Endometrial microvascular endothelial cells (primary cell): ENCODE measurements around the gene POLE. TPM values are rescaled to one million over a fixed set of nuclear protein-coding genes. Genes with fewer than 3 reads are reported as not detected.
"Not testable (repeated sequence)": the region's sequence is repeated elsewhere in the genome, so short reads cannot be mapped to it uniquely, and the experiment has no call there.

ENCODE experiments used
- in situ Hi-C: cut with HindIII; loops from 2 replicates; pipeline ENCODE4 v1.10.0; 2017; ENCODE audit warnings: low sequenced_read_pairs, low pct_unique_long_range_greater_than_20kb; ENCODE audit errors: inconsistent ontology term
- total RNA-seq: library from RNA; depleted of rRNA; stranded (reverse); fragments of >200 nt; gene quantifications from one replicate; pipeline ENCODE4 v1.2.3, GENCODE V29; 2015; ENCODE audit errors: inconsistent ontology term

The POLE gene
- total RNA-seq, 1 donor from 2014 or later: 59.4 TPM

GRCh38 chr12:132692030-132692429 lies 4.9 kb upstream of the POLE start:
- in situ Hi-C loops: not testable (repeated sequence)

DNA sequence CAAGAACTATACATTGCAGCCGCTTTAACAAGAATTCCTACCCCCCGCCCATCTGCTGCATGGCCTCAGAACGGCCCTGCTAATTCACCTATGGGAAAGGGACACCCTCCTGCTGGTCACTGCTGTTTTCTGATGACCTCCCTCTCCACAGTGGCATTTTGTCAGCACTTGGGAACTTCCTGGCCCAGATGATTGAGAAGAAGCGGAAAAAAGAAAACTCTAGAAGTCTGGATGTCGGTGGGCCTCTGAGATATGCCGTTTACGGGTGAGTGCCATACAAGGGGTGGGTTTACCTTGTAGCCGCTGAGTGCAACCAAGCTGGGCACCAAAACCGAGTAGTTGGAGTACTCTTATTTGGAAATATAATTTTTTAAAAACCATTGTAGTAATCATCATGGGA lies 3.0 kb upstream of the POLE start:
- in situ Hi-C loops: no loop called here

GRCh38 chr12:132689227-132689626 lies 2.1 kb upstream of the POLE start:
- in situ Hi-C loops: no loop called here

GRCh38 chr12:132686825-132687210 lies 324 bp downstream of the POLE start:
- in situ Hi-C loops: no loop called here

DNA sequence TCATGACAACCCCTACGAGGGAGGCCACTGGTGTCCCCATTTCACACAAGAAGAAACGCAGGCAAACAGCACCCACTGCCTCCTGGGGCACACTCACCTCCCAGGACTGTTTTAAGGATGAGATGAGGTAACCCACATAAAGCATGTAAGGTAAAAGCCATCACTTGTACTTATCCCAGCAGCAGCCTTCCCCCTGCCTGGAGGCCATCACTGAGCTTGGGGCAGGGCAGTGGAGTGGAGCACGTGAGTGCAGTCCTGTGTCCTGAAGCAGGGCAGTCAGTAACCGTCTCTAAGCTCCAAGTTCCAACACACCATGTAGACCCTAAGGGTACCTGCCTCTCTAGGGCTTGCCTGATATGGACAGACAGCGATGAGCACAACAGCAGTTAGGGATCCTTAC lies 1.7 kb downstream of the POLE start:
- in situ Hi-C loops: no loop called here

DNA sequence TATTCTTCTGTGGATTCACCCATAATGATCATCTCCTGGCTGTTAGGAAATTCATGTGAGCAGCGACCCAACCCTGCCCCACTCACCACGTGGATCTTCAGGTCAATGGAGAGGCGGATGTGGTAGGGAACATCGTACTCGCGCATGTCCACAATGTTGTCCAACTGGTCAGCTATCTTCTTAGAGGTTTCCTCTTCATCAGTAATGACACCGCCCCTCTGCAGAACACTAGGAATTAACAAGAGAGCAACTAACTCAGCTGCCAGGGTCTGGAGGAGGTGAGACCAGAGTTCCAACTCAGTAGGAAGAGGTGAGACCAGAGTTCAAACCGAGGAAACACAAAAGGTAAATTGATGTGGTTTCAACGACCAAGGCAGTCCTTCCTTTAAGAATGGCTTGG lies 9.7 kb downstream of the POLE start:
- in situ Hi-C loops: no loop called here

DNA sequence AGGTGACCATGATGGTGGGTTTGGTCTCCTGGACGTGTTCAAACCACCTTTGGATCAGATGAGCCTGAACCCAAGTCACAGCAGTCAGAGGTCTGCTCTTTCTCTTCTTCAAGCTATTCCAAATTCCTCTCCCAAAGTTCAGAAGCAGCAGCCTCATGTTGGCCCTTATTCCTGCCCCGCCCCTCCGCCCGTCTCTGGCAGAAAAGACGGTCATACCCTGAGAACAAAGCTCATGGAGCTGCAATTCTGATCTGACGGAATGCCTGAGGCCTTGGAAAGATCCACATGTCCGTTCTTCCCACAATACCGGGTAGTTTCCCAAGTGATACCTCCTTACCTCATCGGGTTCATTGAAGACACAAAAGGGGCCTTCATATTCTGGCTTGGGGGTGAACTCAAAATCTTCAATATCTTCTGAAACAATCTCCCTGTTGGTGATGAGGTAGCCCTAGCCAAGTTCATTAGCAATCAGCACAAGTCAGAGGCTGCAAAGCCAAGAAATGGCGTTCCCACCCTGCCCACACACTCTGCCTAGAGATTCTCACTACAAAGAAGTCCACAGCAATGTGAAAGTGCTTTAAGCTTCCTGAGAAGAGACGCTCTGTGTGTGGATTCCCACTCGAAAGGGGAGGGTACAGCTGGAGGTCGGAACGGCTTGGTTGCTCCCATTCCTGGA lies 11.2 kb downstream of the POLE start:
- in situ Hi-C loops: no loop called here

DNA sequence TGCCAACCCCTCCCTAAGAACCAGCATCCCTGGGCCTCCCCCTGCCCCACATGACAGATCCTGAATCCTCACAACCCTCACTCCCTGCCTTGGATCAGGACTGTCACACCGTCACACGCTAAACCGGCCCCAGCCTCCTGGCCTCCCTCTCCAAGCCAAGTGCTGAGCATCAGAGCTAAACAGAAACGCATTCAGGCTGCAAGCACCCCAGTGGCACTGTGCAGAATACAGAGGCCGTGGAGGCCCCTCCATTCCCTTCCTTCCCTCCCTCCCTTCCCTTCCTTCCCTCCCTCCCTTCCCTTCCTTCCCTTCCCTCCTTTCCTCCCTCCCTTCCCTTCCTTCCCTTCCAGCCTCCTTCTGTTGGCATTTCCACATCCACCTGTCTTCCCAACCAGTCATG lies 12.6 kb downstream of the POLE start:
- in situ Hi-C loops: no loop called here

- in situ Hi-C loops: no loop called here
Observed at GRCh38 chr12:132673288-132674179, 13.6 kb downstream of the POLE start.

DNA sequence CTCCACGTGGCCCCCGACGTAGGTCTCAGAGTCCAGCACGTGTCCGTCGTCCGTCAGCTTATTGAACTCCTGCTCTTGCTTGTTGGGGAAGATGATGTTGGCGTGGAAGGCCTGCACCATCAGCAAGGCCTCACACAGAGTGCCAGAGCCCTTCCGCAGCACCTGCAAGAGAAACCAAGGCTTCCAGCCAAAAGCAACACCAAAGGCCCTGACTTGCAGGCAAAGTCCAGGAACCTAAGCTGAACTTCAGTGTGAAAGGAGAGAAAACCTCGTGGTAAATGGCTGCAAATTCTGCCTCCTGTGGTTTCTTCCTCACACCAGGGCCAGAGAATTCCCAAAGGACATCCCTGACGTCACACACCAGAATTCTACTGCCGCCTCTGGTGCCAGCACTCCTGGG lies 14.5 kb downstream of the POLE start:
- in situ Hi-C loops: no loop called here

DNA sequence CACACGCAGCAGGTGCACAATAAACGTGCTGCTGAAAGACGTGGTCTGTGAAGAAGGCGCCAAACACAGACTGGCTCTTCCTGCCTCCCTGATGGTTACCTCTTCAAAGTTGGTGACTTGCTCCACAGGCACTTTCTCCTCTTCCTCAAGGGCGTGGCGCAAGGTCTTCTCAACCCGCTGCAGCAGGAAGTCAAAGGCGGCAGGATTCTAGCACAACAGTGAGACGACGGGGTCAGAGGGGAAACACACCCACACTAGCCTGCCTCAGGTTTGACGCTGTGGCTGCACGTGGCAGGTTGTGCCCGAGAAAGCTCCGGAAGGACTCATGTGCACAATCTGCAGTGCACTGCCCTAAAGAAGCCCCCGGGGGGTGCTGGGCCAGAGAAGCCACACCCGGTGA lies 15.0 kb downstream of the POLE start:
- in situ Hi-C loops: no loop called here

DNA sequence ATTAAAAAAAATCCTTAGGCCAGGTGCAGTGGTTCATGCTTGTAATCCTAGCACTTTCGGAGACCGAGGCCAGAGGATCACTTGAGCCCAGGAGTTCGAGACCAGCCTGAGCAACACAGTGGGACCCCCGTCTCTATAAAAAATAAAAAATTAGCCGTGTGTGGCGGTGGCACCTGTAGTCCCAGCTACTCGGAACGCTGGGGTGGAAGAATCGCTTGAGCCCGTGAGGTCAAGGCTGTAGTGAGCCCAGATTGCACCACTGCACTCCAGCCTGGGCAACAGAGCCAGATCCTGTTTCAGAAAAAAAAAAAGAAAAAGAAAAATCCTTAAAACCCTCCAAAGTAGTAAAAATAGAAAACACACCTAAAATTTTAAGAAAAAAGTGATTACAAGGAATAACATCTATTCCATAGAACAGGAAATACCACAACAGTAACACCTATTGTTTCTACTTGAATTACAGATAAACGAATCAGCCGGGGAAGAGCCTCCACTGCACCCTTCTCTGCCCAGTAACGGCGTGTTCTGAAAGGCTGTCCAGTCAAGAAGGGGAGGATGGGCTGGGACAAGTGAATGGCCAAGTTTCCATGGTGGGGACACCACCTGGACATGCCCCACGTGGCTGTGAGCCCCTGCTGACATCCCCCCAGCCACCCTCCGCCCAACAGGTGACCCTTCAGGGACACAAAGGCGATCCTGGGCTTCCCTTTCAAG lies 17.8 kb downstream of the POLE start:
- in situ Hi-C loops: no loop called here

- in situ Hi-C loops: no loop called here
Observed at GRCh38 chr12:132668191-132669088, 18.7 kb downstream of the POLE start.

DNA sequence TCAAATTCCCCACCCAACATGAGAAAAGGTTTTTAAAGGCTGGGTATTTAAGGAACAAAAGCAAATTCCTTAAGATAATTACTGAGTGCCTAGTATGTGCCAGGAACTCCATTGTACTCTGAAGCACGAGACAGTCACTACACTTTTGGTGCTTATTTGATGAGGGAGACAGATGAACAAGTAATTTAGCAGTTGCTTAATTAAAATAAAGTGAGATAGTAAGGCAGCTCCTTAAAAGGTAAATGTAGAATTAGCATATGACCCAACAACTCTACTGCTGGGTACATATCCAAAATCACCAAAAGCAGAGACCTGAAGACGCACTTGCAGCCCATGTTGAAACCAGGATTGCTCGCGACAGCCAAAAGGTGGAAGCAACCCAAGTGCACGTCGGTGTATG lies 21.3 kb downstream of the POLE start:
- in situ Hi-C loops: no loop called here

GRCh38 chr12:132665149-132665491 lies 22.0 kb downstream of the POLE start:
- in situ Hi-C loops: no loop called here

- in situ Hi-C loops: no loop called here
Observed at GRCh38 chr12:132664206-132665148, 22.7 kb downstream of the POLE start.

DNA sequence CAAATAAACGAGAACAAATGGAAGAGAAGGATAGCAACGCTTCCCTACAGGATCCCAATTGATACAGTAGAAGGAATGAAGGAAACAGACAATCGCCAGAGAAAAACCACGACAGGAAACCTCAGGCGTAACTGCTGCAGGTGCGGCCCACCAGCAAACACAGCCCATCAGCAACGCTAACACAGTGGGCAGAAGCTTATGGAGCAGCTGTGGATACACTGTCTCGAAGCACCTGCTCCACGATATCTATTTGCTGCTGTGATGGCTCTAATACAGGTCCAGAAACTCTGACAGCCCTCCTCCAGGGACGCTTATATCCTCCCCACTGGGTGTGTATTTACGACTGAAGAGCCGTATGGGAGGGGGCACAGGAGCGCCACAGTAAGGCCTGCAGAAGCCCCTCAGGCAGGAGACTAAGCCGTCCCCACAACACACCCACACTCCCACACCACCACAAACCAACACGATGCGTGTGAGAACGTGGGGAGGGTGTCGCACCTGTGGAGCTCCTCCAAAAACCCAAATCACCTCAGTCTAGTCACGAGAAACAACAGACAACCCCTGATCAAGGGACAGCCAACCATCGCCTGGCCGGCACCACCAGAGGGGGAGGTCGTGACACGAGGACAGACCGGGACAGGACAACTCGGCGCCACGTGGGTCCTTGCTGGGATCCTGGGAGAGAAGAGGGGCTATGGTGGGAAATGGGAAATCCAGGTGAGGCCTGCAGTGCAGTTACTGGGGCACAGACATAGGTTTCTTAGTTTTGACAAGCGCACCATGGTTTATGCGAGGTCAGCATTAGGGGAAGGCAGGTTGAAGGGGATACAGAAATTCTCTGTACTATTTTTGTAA lies 24.0 kb downstream of the POLE start:
- in situ Hi-C loops: no loop called here
